Naive thymus-derived CD4-positive, alpha-beta T cell (primary cell): ENCODE measurements around the gene MLANA. TPM values are rescaled to one million over a fixed set of nuclear protein-coding genes. Genes with fewer than 3 reads are reported as not detected.

Source experiments
- ATAC-seq: fragments of 150-1000 bp; cut with Tn5 transposase; 2 replicates; pipeline ENCODE4 v1.10.0; 2021; ENCODE audit warnings: mild to moderate bottlenecking, moderate library complexity
- CTCF ChIA-PET: fragments of 350-600 bp; sonication (Branson Sonifier 250); formaldehyde crosslinking; loops from one replicate; lab custom pipeline; 2021; ENCODE audit warnings: antibody characterized with exemption; lab: Charles Lee
- POLR2A ChIA-PET: fragments of 350-600 bp; sonication (Branson Sonifier 250); formaldehyde crosslinking; loops from one replicate; lab custom pipeline; 2021; ENCODE audit warnings: antibody characterized with exemption, inconsistent platforms; lab: Charles Lee
- DNase-seq, 9 donors: peaks; one replicate each; pipeline versions ENCODE4 v3.0.0 to v3.0.0-alpha.2; 2020 to 2022; ENCODE audit warnings: mixed read lengths in 1 of 9
- H3K27ac ChIP-seq: one replicate; pipeline ENCODE4 v1.7.0; 2013; ENCODE audit warnings: mild to moderate bottlenecking, low read depth, low read length, moderate library complexity
- H3K27me3 ChIP-seq, 2 donors: one replicate each; pipeline ENCODE4 v1.7.0; 2013; ENCODE audit warnings: low read length in 2 of 2, mild to moderate bottlenecking in 2 of 2, moderate library complexity in 2 of 2; ENCODE audit not compliant: control insufficient read depth in 2 of 2, insufficient read depth in 2 of 2
- H3K36me3 ChIP-seq, 3 experiments: 1 replicate in 2 of 3; 2 replicates in 1 of 3; pipeline ENCODE4 v1.7.0; 2013; ENCODE audit warnings: low read length in 3 of 3, mild to moderate bottlenecking in 3 of 3, moderate library complexity in 1 of 3; ENCODE audit not compliant: insufficient read depth in 3 of 3, control insufficient read depth in 2 of 3
- H3K4me1 ChIP-seq, 2 donors: one replicate each; pipeline ENCODE4 v1.7.0; 2013; ENCODE audit warnings: low read length in 2 of 2, mild to moderate bottlenecking in 2 of 2, moderate library complexity in 1 of 2; ENCODE audit not compliant: control insufficient read depth in 2 of 2, insufficient read depth in 2 of 2
- H3K4me3 ChIP-seq: 2 replicates; pipeline ENCODE4 v1.7.0; 2013; ENCODE audit warnings: mild to moderate bottlenecking, low read length
- H3K9me3 ChIP-seq, 3 experiments: 1 replicate in 2 of 3; 2 replicates in 1 of 3; pipeline ENCODE4 v1.7.0; 2013; ENCODE audit warnings: low read length in 3 of 3; ENCODE audit not compliant: control insufficient read depth in 2 of 3
- H3K27ac Mint-ChIP-seq, 9 donors: one replicate each; pipeline ENCODE4 v1.8.0; 2020 to 2022; ENCODE audit warnings: mixed read lengths in 9 of 9, mild to moderate bottlenecking in 8 of 9, moderate library complexity in 5 of 9, inconsistent platforms in 2 of 9
- H3K27me3 Mint-ChIP-seq, 5 donors: one replicate each; pipeline ENCODE4 v1.8.0; 2021 to 2022; ENCODE audit warnings: mixed read lengths in 5 of 5, mild to moderate bottlenecking in 1 of 5
- H3K36me3 Mint-ChIP-seq, 5 donors: one replicate each; pipeline ENCODE4 v1.8.0; 2020 to 2022; ENCODE audit warnings: mixed read lengths in 5 of 5, mild to moderate bottlenecking in 3 of 5, inconsistent platforms in 1 of 5
- H3K4me1 Mint-ChIP-seq, 7 donors: one replicate each; pipeline ENCODE4 v1.8.0; 2020 to 2022; ENCODE audit warnings: mixed read lengths in 7 of 7, mild to moderate bottlenecking in 3 of 7, inconsistent platforms in 1 of 7
- H3K4me3 Mint-ChIP-seq, 10 donors: one replicate each; pipeline ENCODE4 v1.8.0; 2020 to 2022; ENCODE audit warnings: mild to moderate bottlenecking in 10 of 10, mixed read lengths in 10 of 10, moderate library complexity in 6 of 10, inconsistent platforms in 2 of 10
- H3K9me3 Mint-ChIP-seq, 11 donors: one replicate each; pipeline ENCODE4 v1.8.0; 2020 to 2022; ENCODE audit warnings: mixed read lengths in 11 of 11, mild to moderate bottlenecking in 4 of 11, inconsistent platforms in 1 of 11, moderate library complexity in 1 of 11
- intact Hi-C, 2 donors: fragments of 100-400 bp; cut with micrococcal nuclease; formaldehyde crosslinking; loops; one replicate each; pipeline ENCODE4 v1.15.1; 2023
- polyA plus RNA-seq, 2 donors: library from polyadenylated mRNA; unstranded; fragments of 300-500 nt; fragmentation: Illumina TruSeq; gene quantifications; one replicate each; pipeline ENCODE4 v1.2.3, GENCODE V29; 2021
- total RNA-seq, 6 experiments: library from RNA in 5 of 6; stranded (reverse) in 5 of 6; gene quantifications; 1 replicate in 5 of 6; 2 replicates in 1 of 6; pipeline ENCODE4 v1.2.3 and lab custom pipeline; 2021 to 2026

MLANA gene
- total and polyA plus RNA-seq, 7 experiments from 2014 or later = 0.38 to 0.97 TPM; not detected in 5

DNA sequence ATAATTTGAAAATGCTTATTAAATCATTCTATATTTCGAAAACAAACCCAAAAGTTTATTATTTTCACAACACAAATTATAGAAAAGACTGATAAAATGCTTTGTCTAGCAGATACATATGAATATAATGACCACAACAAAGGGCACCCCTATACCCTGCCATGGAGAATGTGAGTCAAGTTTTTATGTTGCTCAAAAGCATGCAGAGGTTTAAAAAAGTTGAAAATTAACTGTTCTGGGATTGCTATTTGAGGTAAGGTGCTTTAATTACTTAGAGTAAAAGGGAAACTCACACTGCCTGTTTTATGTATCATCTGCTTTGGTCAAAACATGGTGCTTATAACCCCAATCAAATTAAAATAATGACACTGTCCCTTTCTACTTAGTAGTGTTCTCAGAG lies 41.0 kb downstream of the MLANA start:
- Histone ChIP-seq H3K27ac (no peak overlapping the region), H3K4me3 (no peak overlapping the region), H3K27me3 (no peaks in the 10 kb centered on the region), H3K4me1 (no peaks in the 10 kb centered on the region), H3K36me3 (peaks cover 0 to 13% (median 4%) of the 10 kb centered on the region in 3 experiments), H3K9me3 (no peaks in the 10 kb centered on the region)
- intact Hi-C loops = loop anchor here in 1 of 2 donors (2.0 kb wide), 1 partner anchor 15 kb away; no protein-coding TSS in a partner anchor
- Mint-ChIP-seq H3K27me3 (no peaks in the 10 kb centered on the region), H3K9me3 (no peaks in the 10 kb centered on the region), H3K36me3 (peaks cover 0 to 21% (median 11%) of the 10 kb centered on the region in 5 donors), H3K27ac (no peak overlapping the region), H3K4me3 (no peak overlapping the region), H3K4me1 (peaks cover 0 to 5% (median 0%) of the 10 kb centered on the region in 7 donors)
- ChIA-PET POLR2A (no interaction called here), CTCF (no interaction called here)
- ATAC-seq = no peak
- no peak for DNase-seq

DNA sequence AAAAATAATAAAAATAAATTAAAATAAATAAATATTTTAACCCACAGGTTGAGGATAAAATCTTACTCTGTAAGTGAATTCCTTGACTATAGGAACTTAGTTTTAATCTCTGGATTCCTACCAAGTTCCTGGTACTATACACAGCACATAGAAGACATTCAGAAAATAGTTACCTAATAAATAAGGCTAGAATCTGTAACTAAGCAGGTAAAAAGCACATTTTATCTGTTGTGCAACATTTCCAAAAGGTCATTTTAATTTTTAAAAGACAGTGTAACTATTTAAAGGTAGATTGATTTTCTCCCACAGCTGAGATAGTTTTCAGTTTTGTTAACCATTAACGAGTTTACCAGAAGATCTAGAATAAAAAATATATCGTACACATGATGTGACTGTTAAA lies 47.8 kb downstream of the MLANA start:
- peaks cover 0 to 17% (median 8%) of the 10 kb centered on the region in 5 donors for H3K36me3 Mint-ChIP-seq
- CTCF ChIA-PET = no interaction called here
- H3K4me3 Mint-ChIP-seq = no peak overlapping the region
- H3K27me3 ChIP-seq = no peaks in the 10 kb centered on the region
- ATAC-seq (no peak), DNase-seq (no peak)
- H3K9me3 ChIP-seq = no peaks in the 10 kb centered on the region
- POLR2A ChIA-PET = no interaction called here
- H3K4me1 Mint-ChIP-seq = no peaks in the 10 kb centered on the region
- intact Hi-C loops = no loop called here
- H3K4me1 ChIP-seq = no peaks in the 10 kb centered on the region
- no peak overlapping the region for H3K27ac ChIP-seq
- H3K9me3 Mint-ChIP-seq = no peaks in the 10 kb centered on the region
- H3K27ac Mint-ChIP-seq = no peak overlapping the region
- no peak overlapping the region for H3K4me3 ChIP-seq
- H3K36me3 ChIP-seq = peaks cover 0 to 3% (median 0%) of the 10 kb centered on the region in 3 experiments
- no peaks in the 10 kb centered on the region for H3K27me3 Mint-ChIP-seq

DNA sequence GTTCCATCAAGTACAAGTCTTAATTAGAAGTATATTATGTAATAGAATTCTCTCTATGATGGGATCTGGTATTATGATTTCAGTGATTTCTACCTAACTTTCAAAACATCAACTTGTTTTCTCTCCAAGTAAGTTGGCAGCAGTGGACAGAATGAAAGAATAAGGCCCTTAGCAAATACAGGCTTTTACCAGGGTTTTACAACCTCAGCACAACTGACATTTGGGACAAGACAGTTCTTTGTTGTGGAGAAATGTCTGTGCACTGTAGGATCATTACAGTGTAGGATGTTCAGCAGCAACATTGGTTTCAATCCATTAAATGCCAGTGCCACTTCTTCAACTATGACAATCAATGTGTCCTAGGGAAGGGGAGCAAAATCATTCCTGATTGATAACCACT lies 48.8 kb downstream of the MLANA start:
- no peak for DNase-seq
- Mint-ChIP-seq H3K4me3 (no peak overlapping the region), H3K27me3 (no peaks in the 10 kb centered on the region), H3K27ac (no peak overlapping the region), H3K36me3 (peaks cover 0 to 13% (median 4%) of the 10 kb centered on the region in 5 donors), H3K9me3 (no peaks in the 10 kb centered on the region), H3K4me1 (no peaks in the 10 kb centered on the region)
- ChIA-PET CTCF (no interaction called here), POLR2A (no interaction called here)
- ATAC-seq = no peak
- Histone ChIP-seq H3K36me3 (no peaks in the 10 kb centered on the region), H3K4me1 (no peaks in the 10 kb centered on the region), H3K4me3 (no peak overlapping the region), H3K27ac (no peak overlapping the region), H3K27me3 (no peaks in the 10 kb centered on the region), H3K9me3 (no peaks in the 10 kb centered on the region)
- intact Hi-C loops = no loop called here

DNA sequence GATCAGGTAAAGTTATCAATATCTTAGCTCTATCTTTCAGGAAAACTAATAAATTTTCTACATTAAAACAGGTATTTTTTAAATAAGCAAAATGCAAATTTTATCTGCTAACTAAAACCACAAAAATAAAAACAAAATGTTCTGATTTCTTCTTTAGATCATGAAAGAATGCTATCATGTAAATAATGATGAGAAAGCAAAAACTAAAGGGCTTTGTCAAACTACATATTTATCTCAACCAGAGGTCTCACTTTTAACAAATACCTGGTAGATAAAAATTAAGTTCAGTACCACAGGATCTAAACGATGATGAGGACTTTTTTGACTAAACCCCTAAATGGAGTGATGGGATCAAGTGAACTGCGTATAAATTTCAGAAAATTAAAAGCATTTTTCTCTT lies 50.5 kb downstream of the MLANA start:
- Mint-ChIP-seq H3K9me3 (no peaks in the 10 kb centered on the region), H3K27me3 (no peaks in the 10 kb centered on the region), H3K4me1 (peaks cover 0 to 5% (median 0%) of the 10 kb centered on the region in 7 donors), H3K36me3 (peaks cover 0 to 7% (median 3%) of the 10 kb centered on the region in 5 donors), H3K27ac (no peak overlapping the region), H3K4me3 (no peak overlapping the region)
- CTCF ChIA-PET = no interaction called here
- no peak for DNase-seq
- no peaks in the 10 kb centered on the region for H3K9me3 ChIP-seq
- H3K4me1 ChIP-seq = no peaks in the 10 kb centered on the region
- H3K27me3 ChIP-seq = no peaks in the 10 kb centered on the region
- no peak overlapping the region for H3K27ac ChIP-seq
- no peaks in the 10 kb centered on the region for H3K36me3 ChIP-seq
- no peak overlapping the region for H3K4me3 ChIP-seq
- intact Hi-C loops = no loop called here
- POLR2A ChIA-PET = no interaction called here
- ATAC-seq = no peak

DNA sequence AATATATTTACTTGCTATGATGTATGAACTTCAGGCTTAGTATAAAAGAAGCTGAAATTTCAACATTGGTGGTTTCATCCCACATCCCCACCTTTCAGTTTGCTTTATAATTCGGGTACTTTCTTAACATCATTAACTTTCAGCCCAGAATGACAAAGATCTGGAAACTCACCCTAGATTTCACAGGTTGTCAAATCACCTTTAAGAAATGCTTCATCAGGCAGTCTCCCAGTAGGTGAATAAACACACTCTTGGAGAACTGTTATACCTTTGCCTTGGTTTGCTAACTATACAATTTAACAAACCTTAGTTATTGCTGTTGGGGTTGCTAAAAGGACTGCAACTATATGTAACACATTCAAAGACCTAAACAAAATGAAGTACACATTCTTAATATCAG lies 54.4 kb downstream of the MLANA start:
- Histone ChIP-seq H3K9me3 (no peaks in the 10 kb centered on the region), H3K4me3 (no peak overlapping the region), H3K4me1 (peaks cover 8 to 13% of the 10 kb centered on the region in 2 donors), H3K36me3 (no peaks in the 10 kb centered on the region), H3K27ac (no peak overlapping the region), H3K27me3 (no peaks in the 10 kb centered on the region)
- CTCF ChIA-PET = no interaction called here
- ATAC-seq = no peak
- DNase-seq = no peak
- POLR2A ChIA-PET = interaction anchor here (0.6 kb wide), 1 partner anchor 105 kb away, joined by 3 read pairs; no protein-coding TSS in a partner anchor
- no peak overlapping the region for H3K4me3 Mint-ChIP-seq
- peaks cover 4 to 24% (median 20%) of the 10 kb centered on the region in 7 donors for H3K4me1 Mint-ChIP-seq
- no peaks in the 10 kb centered on the region for H3K27me3 Mint-ChIP-seq
- H3K9me3 Mint-ChIP-seq = no peaks in the 10 kb centered on the region
- intact Hi-C loops = loop anchor here in 1 of 2 donors (5.0 kb wide), 1 partner anchor 62 kb away; a partner anchor contains a TSS
- H3K27ac Mint-ChIP-seq = no peak overlapping the region
- H3K36me3 Mint-ChIP-seq = peaks cover 0 to 4% (median 3%) of the 10 kb centered on the region in 5 donors

DNA sequence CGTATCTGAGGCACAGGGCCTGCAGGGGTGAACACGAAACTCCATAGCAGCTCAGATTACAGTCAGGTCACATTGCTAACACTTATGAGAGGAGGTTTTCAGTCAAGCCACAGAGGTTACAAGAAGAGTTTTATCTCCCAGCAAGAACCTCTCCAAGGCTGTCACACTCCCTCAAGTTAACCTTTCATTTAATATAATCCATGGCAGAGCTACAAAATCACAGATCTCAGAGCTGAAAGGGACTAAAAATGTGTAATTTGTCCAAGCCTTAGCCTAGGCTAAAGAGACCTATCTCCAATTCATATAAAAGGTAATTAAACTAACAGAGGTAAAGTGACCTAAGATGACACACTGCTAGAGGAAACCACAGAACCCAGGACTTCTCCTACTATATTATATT lies 57.2 kb downstream of the MLANA start:
- no peaks in the 10 kb centered on the region for H3K27me3 Mint-ChIP-seq
- DNase-seq (no peak), ATAC-seq (no peak)
- peak overlapping the region in 2 of 9 donors; percentile 12 to 14 for H3K27ac Mint-ChIP-seq
- Histone ChIP-seq H3K36me3 (no peaks in the 10 kb centered on the region), H3K9me3 (no peaks in the 10 kb centered on the region), H3K27ac (no peak overlapping the region), H3K4me3 (no peak overlapping the region), H3K4me1 (peaks cover 8 to 14% of the 10 kb centered on the region in 2 donors), H3K27me3 (no peaks in the 10 kb centered on the region)
- POLR2A ChIA-PET = interaction anchor here (0.6 kb wide), 1 partner anchor 473 kb away, joined by 3 read pairs; no protein-coding TSS in a partner anchor
- H3K36me3 Mint-ChIP-seq = peaks cover 0 to 6% (median 0%) of the 10 kb centered on the region in 5 donors
- peaks cover 5 to 42% (median 24%) of the 10 kb centered on the region in 7 donors for H3K4me1 Mint-ChIP-seq
- no peak overlapping the region for H3K4me3 Mint-ChIP-seq
- CTCF ChIA-PET = no interaction called here
- intact Hi-C loops = loop anchor here (2.0 to 5.0 kb wide), 2 partner anchors 15 to 59 kb away; a partner anchor contains a TSS
- H3K9me3 Mint-ChIP-seq = no peaks in the 10 kb centered on the region
